ENCODE data around the gene SLC35B1.
A peak's percentile ranks its signal among the peaks of the same experiment; 100 is the strongest.

SLC35B1 gene

DNA sequence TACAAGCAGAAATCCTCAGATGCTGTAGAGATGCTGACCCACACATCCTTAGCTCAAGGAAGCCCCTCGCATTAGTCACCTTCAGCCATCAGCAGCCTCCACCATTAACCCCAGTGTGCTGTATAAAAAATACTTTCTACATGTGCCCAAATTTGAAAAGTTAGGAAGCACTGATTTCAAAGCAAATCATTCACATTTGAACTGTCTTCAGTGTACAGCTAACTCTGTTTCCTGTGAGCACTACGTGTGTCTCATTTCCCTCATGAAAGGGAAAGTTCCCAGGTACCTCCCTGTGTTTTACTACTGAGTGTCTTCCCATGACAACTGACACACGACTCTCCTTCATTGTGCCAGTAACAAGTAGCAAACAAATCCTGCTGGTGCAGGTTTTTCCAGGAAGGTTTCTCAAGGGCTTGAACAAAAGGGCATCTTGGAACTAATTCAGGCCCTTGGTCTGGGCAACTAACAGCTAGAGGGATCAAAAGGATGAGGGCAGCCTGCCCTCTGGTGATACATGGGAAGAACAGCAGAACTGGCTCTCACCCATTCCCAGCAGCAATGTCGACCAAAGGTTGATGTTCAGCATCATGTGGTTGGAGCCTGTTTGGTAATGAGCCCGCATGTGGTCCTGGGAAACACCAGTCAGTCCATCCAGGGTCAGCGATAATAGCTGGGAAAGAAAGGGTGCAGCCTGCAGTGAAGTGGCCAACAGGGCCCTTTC is 4.0 kb downstream of the SLC35B1 start:
- no peak overlapping the region for H3K4me2 ChIP-seq (ENCODE audit: low read length)
- peaks cover 8% of the 10 kb centered on the region for H3K79me2 ChIP-seq
- peak; percentile 42 for TF ChIP-seq CTCF (IDR thresholded peaks at IDR 0.05)
- H3K9ac ChIP-seq, result no peak overlapping the region
- no peaks in the 10 kb centered on the region for H3K27me3 ChIP-seq (ENCODE audit: control insufficient read depth, insufficient read depth, low read length)
- no peak overlapping the region for H2AFZ ChIP-seq
- no peaks in the 10 kb centered on the region for H3K36me3 ChIP-seq (ENCODE audit: control insufficient read depth, insufficient read depth, low read length)
- no peak overlapping the region for H3K27ac ChIP-seq
- H3K4me1 ChIP-seq, result peaks cover 6% of the 10 kb centered on the region
- no peak overlapping the region for H3K4me3 ChIP-seq (ENCODE audit: low read depth, low read length)
- no peaks in the 10 kb centered on the region for H3K9me3 ChIP-seq (ENCODE audit: control insufficient read depth, low read length)

DNA sequence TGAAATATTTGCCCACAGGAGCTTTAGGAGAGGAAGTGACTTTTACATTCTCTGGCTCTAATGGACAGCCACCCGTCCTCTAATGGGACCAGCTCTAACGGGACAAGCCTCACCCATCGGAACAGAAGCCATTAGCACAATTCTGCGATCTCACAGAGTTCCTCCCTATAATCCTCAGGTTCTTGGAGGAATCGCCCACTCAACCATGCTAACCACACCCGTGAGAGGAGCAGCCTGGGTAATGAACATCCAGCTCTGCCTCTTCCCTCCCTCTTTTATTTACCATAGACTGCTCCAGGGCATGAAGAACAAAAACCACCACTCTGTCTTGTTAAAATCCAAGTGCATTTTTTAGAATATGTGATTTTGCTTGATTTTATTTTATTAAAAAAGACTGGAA is 6.8 kb downstream of the SLC35B1 start:
- no peak overlapping the region for H3K4me2 ChIP-seq (ENCODE audit: low read length)
- H3K79me2 ChIP-seq, result no peaks in the 10 kb centered on the region
- no peaks in the 10 kb centered on the region for H3K36me3 ChIP-seq (ENCODE audit: control insufficient read depth, insufficient read depth, low read length)
- no peaks in the 10 kb centered on the region for H3K4me1 ChIP-seq
- no peak overlapping the region for H3K4me3 ChIP-seq (ENCODE audit: low read depth, low read length)
- H3K27ac ChIP-seq, result no peak overlapping the region
- H3K9ac ChIP-seq, result no peak overlapping the region
- TF ChIP-seq CTCF (IDR thresholded peaks at IDR 0.05), result no peak
- no peaks in the 10 kb centered on the region for H3K27me3 ChIP-seq (ENCODE audit: control insufficient read depth, insufficient read depth, low read length)
- H3K9me3 ChIP-seq (ENCODE audit: control insufficient read depth, low read length), result no peaks in the 10 kb centered on the region
- no peak overlapping the region for H2AFZ ChIP-seq

DNA sequence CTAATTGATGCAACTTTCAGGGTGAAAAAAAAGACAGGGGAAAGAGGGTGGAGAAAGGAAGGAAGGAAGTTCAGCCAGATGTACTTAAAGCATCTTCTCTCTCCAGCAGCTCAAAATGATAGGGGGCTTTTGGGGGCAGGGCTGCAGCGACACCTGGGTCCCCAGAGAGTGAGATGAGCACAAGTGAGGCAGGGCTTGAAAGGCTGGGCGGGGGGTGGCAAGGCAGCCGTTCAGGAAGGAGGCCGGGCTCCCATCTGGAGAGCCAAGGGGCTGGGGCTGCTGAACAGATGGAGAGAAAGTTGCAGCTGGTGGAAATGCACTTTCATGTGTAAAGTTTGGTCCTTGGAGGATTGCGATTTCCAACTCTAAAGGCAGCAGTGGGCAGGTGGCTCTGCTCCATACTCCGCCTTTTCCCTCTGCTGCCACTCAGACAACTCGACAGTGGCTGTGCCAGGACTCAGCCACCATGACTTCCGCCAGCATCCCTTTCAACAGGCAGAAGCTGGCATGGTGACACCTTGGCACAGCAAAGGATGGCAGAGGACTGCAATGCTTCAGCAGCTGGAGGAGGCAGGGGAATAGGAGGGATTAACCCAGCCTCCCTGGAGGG is 7.7 kb downstream of the SLC35B1 start:
- no peaks in the 10 kb centered on the region for H3K9me3 ChIP-seq (ENCODE audit: control insufficient read depth, low read length)
- H3K79me2 ChIP-seq, result no peaks in the 10 kb centered on the region
- no peak for TF ChIP-seq CTCF (IDR thresholded peaks at IDR 0.05)
- no peaks in the 10 kb centered on the region for H3K27me3 ChIP-seq (ENCODE audit: control insufficient read depth, insufficient read depth, low read length)
- no peak overlapping the region for H3K9ac ChIP-seq
- H3K4me1 ChIP-seq, result peaks cover 1% of the 10 kb centered on the region
- H3K27ac ChIP-seq, result no peak overlapping the region
- no peak overlapping the region for H3K4me3 ChIP-seq (ENCODE audit: low read depth, low read length)
- H2AFZ ChIP-seq, result no peak overlapping the region
- no peak overlapping the region for H3K4me2 ChIP-seq (ENCODE audit: low read length)
- no peaks in the 10 kb centered on the region for H3K36me3 ChIP-seq (ENCODE audit: control insufficient read depth, insufficient read depth, low read length)

GRCh38 chr17:49698005-49698404 is 9.8 kb downstream of the SLC35B1 start:
- no peak for TF ChIP-seq CTCF (IDR thresholded peaks at IDR 0.05)
- Histone ChIP-seq H3K27ac (no peak overlapping the region), H3K27me3 (ENCODE audit: control insufficient read depth, insufficient read depth, low read length) (no peaks in the 10 kb centered on the region), H3K4me2 (ENCODE audit: low read length) (no peak overlapping the region), H2AFZ (no peak overlapping the region), H3K36me3 (ENCODE audit: control insufficient read depth, insufficient read depth, low read length) (no peaks in the 10 kb centered on the region), H3K9me3 (ENCODE audit: control insufficient read depth, low read length) (no peaks in the 10 kb centered on the region), H3K79me2 (no peaks in the 10 kb centered on the region), H3K4me3 (ENCODE audit: low read depth, low read length) (no peak overlapping the region), H3K4me1 (peaks cover 3% of the 10 kb centered on the region), H3K9ac (no peak overlapping the region)

Measured in parathyroid adenoma (tissue), 2 donors.